ENCODE data around the gene SNRNP48. TPM values are rescaled to one million over a fixed set of nuclear protein-coding genes. Genes with fewer than 3 reads are reported as not detected.

The SNRNP48 gene, protein sequence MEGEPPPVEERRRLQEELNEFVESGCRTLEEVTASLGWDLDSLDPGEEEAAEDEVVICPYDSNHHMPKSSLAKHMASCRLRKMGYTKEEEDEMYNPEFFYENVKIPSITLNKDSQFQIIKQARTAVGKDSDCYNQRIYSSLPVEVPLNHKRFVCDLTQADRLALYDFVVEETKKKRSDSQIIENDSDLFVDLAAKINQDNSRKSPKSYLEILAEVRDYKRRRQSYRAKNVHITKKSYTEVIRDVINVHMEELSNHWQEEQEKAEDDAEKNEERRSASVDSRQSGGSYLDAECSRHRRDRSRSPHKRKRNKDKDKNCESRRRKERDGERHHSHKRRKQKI
- 10 to 100 TPM; 22.7 to 22.8 TPM for total RNA-seq

DNA sequence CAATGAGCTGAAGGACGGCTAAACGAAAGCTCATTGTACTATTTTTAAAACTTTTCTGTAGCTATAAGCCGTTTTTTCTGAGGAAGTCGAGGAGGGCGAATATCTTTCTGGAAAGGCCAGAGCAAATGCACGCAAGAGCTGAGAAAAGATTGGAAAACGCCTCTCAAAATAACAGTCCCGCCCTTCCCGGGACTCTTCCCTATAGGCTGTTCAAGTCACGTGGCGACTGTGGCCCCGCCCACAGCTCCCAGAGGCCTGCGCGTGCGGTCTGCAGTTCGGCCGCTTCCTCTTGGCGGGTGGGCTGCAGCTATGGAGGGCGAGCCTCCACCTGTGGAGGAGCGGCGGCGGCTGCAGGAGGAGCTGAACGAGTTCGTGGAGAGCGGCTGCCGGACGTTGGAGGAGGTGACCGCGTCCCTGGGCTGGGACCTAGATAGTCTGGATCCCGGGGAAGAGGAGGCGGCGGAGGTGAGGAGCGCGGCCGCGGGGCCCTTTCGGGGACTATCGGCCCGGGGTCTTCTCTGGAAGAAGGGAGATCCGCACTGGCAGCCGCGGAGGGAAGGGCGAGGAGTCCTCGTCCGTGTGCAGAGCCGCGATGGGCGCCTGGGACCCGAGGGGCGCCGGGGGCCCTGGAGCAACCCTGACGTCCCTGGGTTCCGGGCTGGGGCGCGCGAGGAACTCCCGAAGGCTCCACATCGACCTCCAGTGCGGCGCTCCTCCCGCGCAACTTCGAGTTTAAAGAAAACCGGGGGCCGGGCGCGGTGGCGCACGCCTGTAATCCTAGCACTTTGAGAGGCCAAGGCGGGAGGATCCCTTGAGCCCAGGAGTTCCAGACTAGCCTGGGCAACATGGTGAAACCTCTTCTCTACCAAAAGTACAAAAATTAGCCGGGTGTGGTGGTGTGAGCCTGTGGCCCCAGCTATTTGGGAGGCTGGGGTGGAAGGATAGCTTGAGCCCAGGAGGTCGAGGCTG, at the start of gene SNRNP48:
TSS of gene SNRNP48 (plus strand) at position 250 of the 969 bp plus-strand sequence. CDS start at position 310, 60 bp downstream.
- H3K4me1 Mint-ChIP-seq (ENCODE audit: low read depth) = peaks cover 39% of the 10 kb centered on the region
- intact Hi-C loops (cut with micrococcal nuclease) = loop anchor here (1.0 to 2.0 kb wide), 6 partner anchors 14 to 845 kb away; partner anchors contain the start of genes CAGE1, EEF1E1, RIOK1 and SLC35B3
- H3K27ac Mint-ChIP-seq = peak within 1 kb of the TSS; percentile 91
- peak within 1 kb of the TSS; percentile 95 for H3K4me3 Mint-ChIP-seq
- peaks cover 8% of the 10 kb centered on the region for H3K36me3 Mint-ChIP-seq (ENCODE audit: low read depth)
- H3K9me3 Mint-ChIP-seq = no peaks in the 10 kb centered on the region
- peak; percentile 96 for DNase-seq
- CTCF ChIA-PET = interaction anchor here (1.5 kb wide), 1 partner anchor 14 kb away, joined by 5 read pairs; no protein-coding TSS in a partner anchor
- no peaks in the 10 kb centered on the region for H3K27me3 Mint-ChIP-seq (ENCODE audit: low read depth)

DNA sequence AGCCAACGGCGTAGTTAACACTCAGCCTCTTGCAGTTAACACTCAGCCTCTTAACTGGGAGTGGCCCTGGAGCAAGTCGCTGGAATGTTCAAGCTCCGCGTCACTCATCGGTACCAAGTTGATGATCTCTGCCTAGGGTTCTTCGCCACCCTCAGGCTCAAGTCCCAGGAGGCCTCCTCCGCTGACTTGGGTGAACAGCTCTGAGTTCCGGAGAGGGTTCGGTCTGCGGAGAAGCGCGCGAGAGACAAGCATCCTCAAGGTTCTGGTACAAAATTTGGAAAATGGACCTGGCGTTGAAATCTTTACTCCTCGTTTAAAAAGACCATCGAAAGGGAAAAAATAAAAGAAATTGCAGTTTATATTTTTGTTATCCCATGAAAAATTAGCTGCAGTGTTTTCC, 49.4 kb upstream of the SNRNP48 start:
- Mint-ChIP-seq H3K36me3 (ENCODE audit: low read depth) (no peaks in the 10 kb centered on the region), H3K4me3 (peak overlapping the region; percentile 60), H3K4me1 (ENCODE audit: low read depth) (peaks cover 6% of the 10 kb centered on the region), H3K27ac (no peak overlapping the region), H3K27me3 (ENCODE audit: low read depth) (peaks cover 65% of the 10 kb centered on the region), H3K9me3 (no peaks in the 10 kb centered on the region)
- intact Hi-C loops (cut with micrococcal nuclease) = no loop called here
- no peak for DNase-seq
- CTCF ChIA-PET = no interaction called here

DNA sequence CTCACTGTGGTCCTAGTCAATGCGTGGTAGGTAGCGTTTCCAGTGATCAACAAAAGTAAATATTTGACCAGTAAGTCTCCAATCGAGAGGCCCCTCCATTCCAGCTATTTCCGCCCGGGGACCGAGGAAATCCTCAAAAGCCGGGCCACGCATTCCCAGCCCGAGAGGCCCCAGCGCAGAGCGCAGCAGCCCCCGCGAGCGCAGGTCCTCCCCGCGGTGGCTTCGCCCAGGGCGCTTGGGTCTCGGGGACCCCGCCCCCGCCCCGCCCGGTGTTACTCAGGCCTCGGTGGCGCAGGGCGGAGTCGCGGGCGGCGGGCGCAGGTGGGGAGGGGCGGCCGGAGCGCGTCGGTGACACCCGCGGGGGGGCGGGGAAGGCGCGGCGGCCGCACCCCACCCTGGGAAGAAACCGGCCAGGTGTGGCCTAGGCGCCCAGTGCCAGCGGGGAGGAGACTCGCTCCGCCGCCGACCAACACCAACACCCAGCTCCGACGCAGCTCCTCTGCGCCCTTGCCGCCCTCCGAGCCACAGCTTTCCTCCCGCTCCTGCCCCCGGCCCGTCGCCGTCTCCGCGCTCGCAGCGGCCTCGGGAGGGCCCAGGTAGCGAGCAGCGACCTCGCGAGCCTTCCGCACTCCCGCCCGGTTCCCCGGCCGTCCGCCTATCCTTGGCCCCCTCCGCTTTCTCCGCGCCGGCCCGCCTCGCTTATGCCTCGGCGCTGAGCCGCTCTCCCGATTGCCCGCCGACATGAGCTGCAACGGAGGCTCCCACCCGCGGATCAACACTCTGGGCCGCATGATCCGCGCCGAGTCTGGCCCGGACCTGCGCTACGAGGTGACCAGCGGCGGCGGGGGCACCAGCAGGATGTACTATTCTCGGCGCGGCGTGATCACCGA, 48.6 kb upstream of the SNRNP48 start, which contains the start of gene DSP:
TSS of gene DSP (plus strand) at position 497 of the 890 bp plus-strand sequence. CDS start at position 742, 245 bp downstream.
- peak within 1 kb of the TSS; percentile 77 for H3K4me3 Mint-ChIP-seq
- peaks cover 65% of the 10 kb centered on the region for H3K27me3 Mint-ChIP-seq (ENCODE audit: low read depth)
- no peaks in the 10 kb centered on the region for H3K36me3 Mint-ChIP-seq (ENCODE audit: low read depth)
- CTCF ChIA-PET = interaction anchor here (0.7 kb wide), 1 partner anchor 623 kb away, joined by 4 read pairs; no protein-coding TSS in a partner anchor
- peak; percentile 38 for DNase-seq
- H3K4me1 Mint-ChIP-seq (ENCODE audit: low read depth) = peaks cover 6% of the 10 kb centered on the region
- H3K27ac Mint-ChIP-seq = no peak within 1 kb of the TSS
- intact Hi-C loops (cut with micrococcal nuclease) = loop anchor here (2.0 kb wide), 1 partner anchor 49 kb away; the partner anchor contains the start of gene SNRNP48
- H3K9me3 Mint-ChIP-seq = no peaks in the 10 kb centered on the region

DNA sequence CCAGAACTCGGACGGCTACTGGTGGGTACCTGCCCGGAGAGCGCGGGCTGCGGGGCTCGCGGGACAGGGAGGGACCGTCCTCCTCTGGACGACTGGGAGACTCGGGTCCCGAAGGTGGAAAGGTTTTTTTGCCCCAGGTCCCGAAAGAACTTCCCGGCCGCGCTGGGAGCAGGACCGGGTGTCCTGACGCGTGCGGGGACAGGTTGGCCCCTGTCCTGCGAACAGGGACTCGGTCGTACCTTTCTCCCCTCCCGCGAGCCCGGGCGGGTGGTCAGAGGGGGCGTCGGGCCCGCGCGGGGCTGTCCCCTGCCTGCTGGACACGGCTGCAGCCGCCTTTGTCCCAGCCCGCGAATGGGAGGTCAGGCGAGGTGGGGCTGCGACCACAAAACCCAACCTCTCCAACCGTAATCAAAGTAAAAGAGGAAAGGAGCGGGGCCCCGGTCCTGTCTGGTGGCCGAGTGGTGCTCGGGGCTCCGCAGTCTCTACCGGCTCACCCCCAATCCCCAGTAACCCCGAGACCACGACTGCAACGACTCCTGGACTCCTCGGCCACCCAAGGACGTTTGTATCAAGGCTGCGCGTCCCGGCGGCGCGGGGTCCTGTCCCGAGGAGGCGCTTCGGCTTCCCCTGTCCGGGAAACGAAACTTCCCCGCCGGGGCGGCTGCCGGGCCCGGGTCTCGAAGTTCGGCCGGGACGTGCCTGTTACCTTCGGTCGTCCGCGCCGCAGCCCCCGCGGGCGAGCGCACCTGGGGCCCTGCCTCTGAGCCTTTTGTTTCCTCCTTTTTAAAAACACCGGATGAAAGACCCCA, 47.7 kb upstream of the SNRNP48 start:
- Mint-ChIP-seq H3K27ac (no peak overlapping the region), H3K9me3 (no peaks in the 10 kb centered on the region), H3K36me3 (ENCODE audit: low read depth) (no peaks in the 10 kb centered on the region), H3K4me1 (ENCODE audit: low read depth) (peaks cover 6% of the 10 kb centered on the region), H3K4me3 (peak overlapping the region; percentile 77), H3K27me3 (ENCODE audit: low read depth) (peaks cover 70% of the 10 kb centered on the region)
- DNase-seq = no peak
- CTCF ChIA-PET = no interaction called here
- intact Hi-C loops (cut with micrococcal nuclease) = loop anchor here (2.0 kb wide), 1 partner anchor 49 kb away; the partner anchor contains the start of gene SNRNP48

DNA sequence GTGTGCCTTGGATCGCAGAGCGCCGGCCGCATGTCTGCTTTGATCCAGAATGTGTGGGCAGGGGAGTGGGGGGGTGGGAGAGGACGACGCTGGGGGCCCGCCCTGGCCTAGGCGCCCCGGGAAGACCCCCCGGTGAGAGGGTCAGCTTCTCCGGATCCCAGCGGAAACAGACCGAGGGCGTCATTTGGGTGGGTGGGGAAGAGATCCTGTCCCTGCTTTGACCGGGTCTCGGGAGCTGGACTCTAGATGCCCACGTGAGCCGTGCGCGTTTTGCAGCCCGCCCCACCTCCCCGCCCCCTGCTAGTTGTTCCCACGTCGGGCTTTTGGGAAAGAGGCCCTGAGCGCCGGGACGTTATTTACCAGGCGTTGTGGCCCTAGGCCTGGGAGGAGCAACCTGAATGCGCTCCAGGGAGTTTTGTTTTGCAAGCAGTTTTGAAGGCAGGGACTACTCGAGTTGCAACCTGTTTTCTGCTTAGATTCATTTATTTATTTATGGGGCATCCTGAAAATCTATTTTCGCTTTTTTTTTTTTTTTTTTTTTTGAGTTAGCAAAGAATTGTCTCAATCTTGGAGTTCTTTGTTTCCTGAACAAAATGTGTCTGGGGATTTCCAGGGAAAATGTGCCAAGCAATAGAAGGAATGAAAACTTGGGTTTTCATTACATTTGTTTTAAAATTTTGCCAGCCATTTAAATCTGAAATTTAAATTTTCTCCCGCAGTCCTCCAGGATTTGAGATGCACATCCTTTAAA, 46.9 kb upstream of the SNRNP48 start:
- DNase-seq = no peak
- no peak overlapping the region for H3K4me3 Mint-ChIP-seq
- H3K27me3 Mint-ChIP-seq (ENCODE audit: low read depth) = peaks cover 66% of the 10 kb centered on the region
- intact Hi-C loops (cut with micrococcal nuclease) = loop anchor here (2.0 kb wide), 1 partner anchor 48 kb away; the partner anchor contains the start of gene SNRNP48
- peaks cover 6% of the 10 kb centered on the region for H3K4me1 Mint-ChIP-seq (ENCODE audit: low read depth)
- no peak overlapping the region for H3K27ac Mint-ChIP-seq
- H3K36me3 Mint-ChIP-seq (ENCODE audit: low read depth) = no peaks in the 10 kb centered on the region
- CTCF ChIA-PET = no interaction called here
- no peaks in the 10 kb centered on the region for H3K9me3 Mint-ChIP-seq

DNA sequence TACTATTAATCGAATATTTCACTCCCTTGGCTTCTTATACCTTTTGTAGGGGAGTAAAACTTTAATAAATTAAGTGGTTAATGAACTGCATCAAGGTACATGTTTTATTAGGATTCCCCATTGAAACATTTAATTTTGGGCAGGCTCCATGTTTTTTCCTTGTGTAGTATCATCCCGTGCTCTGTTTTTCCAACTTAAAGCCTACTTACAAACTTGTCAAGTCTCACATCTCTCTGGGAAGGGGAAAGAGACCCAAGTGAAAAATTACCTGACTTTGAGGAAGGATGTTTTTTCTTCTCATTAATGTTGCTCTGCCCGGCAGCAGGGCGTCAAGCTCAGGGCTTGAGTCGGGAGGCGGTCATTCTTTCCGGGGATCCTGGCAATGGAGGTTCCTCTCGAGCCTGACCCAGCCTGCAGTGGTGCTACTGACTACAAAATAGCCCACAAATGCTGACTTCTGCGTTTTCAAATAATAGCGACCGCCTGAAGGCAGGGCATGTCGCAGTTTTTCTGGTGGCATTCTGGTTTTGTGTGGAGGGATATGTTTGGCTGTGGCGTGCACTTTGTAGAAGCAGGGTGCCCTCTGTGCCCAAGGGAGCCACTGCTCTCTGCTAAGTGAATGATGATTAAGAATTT, 46.1 kb upstream of the SNRNP48 start:
- intact Hi-C loops (cut with micrococcal nuclease) = loop anchor here (2.0 kb wide), 1 partner anchor 47 kb away; the partner anchor contains the start of gene SNRNP48
- no peaks in the 10 kb centered on the region for H3K9me3 Mint-ChIP-seq
- DNase-seq = no peak
- CTCF ChIA-PET = no interaction called here
- H3K27ac Mint-ChIP-seq = no peak overlapping the region
- H3K36me3 Mint-ChIP-seq (ENCODE audit: low read depth) = no peaks in the 10 kb centered on the region
- H3K4me1 Mint-ChIP-seq (ENCODE audit: low read depth) = peaks cover 6% of the 10 kb centered on the region
- peaks cover 63% of the 10 kb centered on the region for H3K27me3 Mint-ChIP-seq (ENCODE audit: low read depth)
- H3K4me3 Mint-ChIP-seq = no peak overlapping the region

DNA sequence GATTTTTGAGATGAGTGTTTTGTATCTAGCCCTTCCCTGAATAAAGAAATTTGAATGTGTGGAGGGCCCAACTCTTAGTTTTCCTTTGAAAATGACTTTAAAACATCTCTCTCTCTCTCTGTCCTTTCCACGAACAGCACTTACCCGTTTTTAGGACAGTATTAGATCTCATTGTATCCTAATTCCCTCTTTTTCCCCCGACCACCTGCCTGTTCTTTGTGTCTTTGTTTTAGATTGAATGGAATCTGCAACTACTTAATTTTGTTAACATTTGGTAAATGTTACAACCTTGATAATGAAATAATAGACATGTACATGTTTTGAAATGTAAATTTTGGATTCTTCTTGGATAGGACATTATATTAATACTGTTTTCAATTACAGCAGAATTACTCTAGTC, 45.4 kb upstream of the SNRNP48 start:
- no peak for DNase-seq
- intact Hi-C loops (cut with micrococcal nuclease) = no loop called here
- no peak overlapping the region for H3K27ac Mint-ChIP-seq
- peaks cover 63% of the 10 kb centered on the region for H3K27me3 Mint-ChIP-seq (ENCODE audit: low read depth)
- H3K4me3 Mint-ChIP-seq = no peak overlapping the region
- H3K9me3 Mint-ChIP-seq = no peaks in the 10 kb centered on the region
- peaks cover 6% of the 10 kb centered on the region for H3K4me1 Mint-ChIP-seq (ENCODE audit: low read depth)
- CTCF ChIA-PET = no interaction called here
- no peaks in the 10 kb centered on the region for H3K36me3 Mint-ChIP-seq (ENCODE audit: low read depth)

DNA sequence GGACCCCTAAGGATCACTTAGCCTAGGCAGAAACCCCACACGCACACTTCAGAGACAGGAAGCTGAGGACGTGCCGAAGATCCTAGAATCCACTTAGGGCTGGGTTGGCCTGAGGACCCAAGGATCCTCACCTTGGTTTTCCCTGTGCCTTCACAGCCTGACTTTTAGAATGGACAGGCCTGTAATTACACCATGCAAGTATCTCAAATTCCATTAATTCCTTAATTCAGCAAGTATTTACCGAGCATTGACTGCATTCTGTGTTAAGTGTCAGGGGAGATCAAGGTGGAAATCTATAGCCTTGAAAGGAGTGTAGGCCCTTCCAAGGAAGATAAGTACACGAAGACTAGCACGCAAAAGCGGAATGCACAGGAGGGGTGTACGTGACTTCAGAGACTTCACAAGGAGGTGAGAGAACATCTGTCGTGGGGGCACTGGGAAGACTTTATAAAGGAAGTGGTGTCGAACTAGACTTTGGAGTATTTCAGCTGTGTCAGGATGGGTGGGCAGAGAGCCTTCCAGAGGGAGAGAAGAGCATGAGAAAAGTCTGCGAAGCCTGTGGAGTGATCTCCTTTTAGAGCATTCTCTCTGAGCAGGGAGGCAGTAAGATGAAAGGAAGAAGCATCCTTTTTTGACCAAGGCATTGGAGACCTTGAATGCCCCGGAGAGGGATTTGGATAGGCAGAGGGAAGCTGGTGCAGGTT, 44.5 kb upstream of the SNRNP48 start:
- Mint-ChIP-seq H3K9me3 (no peaks in the 10 kb centered on the region), H3K4me1 (ENCODE audit: low read depth) (peaks cover 6% of the 10 kb centered on the region), H3K36me3 (ENCODE audit: low read depth) (no peaks in the 10 kb centered on the region), H3K4me3 (no peak overlapping the region), H3K27ac (no peak overlapping the region), H3K27me3 (ENCODE audit: low read depth) (peaks cover 56% of the 10 kb centered on the region)
- intact Hi-C loops (cut with micrococcal nuclease) = no loop called here
- DNase-seq = no peak
- CTCF ChIA-PET = interaction anchor here (0.6 kb wide), 1 partner anchor 248 kb away, joined by 4 read pairs; no protein-coding TSS in a partner anchor

DNA sequence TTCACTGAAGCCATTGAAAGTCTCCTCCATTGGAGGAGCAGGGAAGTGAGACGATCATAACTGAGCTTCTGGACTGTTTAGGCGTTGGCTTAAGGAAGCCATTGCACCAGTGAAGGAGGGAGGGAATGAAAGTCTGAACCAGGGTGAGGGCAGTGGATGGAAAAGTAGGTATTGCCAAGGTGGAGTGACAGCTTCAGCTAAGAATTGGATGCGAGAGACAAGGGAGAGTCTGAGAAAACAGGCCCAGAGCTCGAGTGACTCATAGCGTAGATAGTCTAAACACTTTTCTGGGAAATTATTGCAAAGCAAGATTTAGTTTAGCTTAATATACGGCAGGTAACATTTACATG, 44.0 kb upstream of the SNRNP48 start:
- intact Hi-C loops (cut with micrococcal nuclease) = no loop called here
- H3K4me1 Mint-ChIP-seq (ENCODE audit: low read depth) = peaks cover 1% of the 10 kb centered on the region
- H3K27ac Mint-ChIP-seq = no peak overlapping the region
- peaks cover 51% of the 10 kb centered on the region for H3K27me3 Mint-ChIP-seq (ENCODE audit: low read depth)
- H3K36me3 Mint-ChIP-seq (ENCODE audit: low read depth) = no peaks in the 10 kb centered on the region
- H3K9me3 Mint-ChIP-seq = no peaks in the 10 kb centered on the region
- DNase-seq = no peak
- CTCF ChIA-PET = interaction anchor here (0.6 kb wide), 1 partner anchor 249 kb away, joined by 4 read pairs; no protein-coding TSS in a partner anchor
- H3K4me3 Mint-ChIP-seq = no peak overlapping the region

DNA sequence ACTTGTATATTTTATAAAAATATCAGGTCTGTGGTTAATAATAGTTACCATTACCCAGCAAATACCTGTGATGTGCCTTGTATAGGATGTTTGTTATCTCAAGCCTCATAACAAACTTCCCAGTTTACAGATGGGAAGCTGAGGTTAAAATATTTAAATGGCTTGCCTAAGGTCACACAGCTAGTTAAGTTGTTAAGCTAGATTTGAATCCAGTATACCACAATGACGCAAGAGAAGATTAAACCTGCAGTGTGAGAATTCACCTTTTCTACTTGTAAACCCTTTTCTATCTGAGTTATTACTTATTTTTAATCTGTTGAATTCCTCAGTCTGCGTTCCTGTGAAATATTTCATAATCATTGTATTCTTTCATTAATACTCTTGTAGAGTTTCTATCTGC, 43.6 kb upstream of the SNRNP48 start:
- CTCF ChIA-PET = interaction anchor here (0.6 kb wide), 1 partner anchor 249 kb away, joined by 4 read pairs; no protein-coding TSS in a partner anchor
- H3K27me3 Mint-ChIP-seq (ENCODE audit: low read depth) = peaks cover 49% of the 10 kb centered on the region

More for the DNA sequence above, 43.6 kb upstream of the SNRNP48 start:
- H3K27ac Mint-ChIP-seq = no peak overlapping the region
- no peaks in the 10 kb centered on the region for H3K36me3 Mint-ChIP-seq (ENCODE audit: low read depth)
- no peak for DNase-seq
- intact Hi-C loops (cut with micrococcal nuclease) = no loop called here
- H3K4me3 Mint-ChIP-seq = no peak overlapping the region
- no peaks in the 10 kb centered on the region for H3K4me1 Mint-ChIP-seq (ENCODE audit: low read depth)
- H3K9me3 Mint-ChIP-seq = no peaks in the 10 kb centered on the region
